ENCODE measurements around the gene SAFB2.

The SAFB2 gene

DNA sequence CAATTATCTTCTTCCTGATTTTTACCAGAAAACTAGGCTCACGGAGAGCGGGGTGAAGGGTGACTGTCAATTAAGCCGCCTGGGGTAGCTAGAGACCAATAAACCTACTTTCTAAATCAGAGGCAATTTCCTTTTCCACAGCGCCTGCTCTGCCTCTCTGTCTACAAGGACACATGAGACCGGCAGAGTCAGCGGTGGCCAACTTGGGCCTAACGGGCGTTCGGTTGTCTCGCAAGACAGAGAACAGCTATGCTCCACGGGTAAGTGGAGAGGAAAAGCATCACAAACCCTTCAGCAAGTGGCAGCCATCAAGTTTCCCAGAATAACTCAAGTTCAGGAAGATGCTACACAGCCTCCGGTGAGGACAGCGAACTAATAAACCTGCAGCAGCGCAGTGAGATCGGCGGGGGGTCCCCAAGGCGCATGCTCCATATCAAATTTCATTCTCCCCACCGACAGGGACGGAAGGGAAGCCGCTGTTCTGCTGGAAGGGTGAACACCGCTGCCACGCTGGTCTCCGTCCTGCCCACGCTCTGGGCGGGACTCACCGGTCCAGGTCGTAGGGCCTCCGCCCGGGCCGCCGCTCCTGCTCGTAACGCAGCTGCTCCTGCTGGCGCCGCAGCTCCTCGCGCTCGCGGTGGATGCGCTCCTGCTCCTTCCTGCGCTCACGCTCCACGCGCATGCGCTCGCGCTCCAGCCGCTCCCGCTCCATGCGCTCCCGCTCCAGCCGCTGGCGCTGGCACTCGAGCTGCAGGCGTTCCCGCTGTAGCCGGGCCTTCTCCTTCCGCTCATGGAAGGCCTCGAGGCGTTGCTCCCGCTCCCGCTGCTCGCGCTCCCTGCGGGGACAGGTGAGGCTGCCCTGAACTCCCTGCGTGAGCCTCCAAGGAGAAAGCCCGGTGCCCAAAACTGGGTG is 29.0 kb downstream of the SAFB2 start:
- H3K9me3 ChIP-seq (ENCODE audit: control insufficient read depth, insufficient read depth, low read length): no peaks in the 10 kb centered on the region
- H3K27me3 ChIP-seq (ENCODE audit: control insufficient read depth, low read length): no peaks in the 10 kb centered on the region
- H3K4me3 ChIP-seq (ENCODE audit: low read length): no peak overlapping the region
- peaks cover 97% of the 10 kb centered on the region for H3K36me3 ChIP-seq (ENCODE audit: control insufficient read depth, low read length)
- H3K4me1 ChIP-seq (ENCODE audit: control insufficient read depth, low read length): no peaks in the 10 kb centered on the region
- no peak overlapping the region for H3K27ac ChIP-seq (ENCODE audit: low read depth, low read length)
- H3K79me2 ChIP-seq (ENCODE audit: control insufficient read depth, low read length): no peaks in the 10 kb centered on the region; the same call in 1 of the 2 replicates
- TF ChIP-seq EZH2phosphoT487 (IDR thresholded peaks at IDR 0.05; ENCODE audit: borderline replicate concordance, low read length): no peak
- TF ChIP-seq, protein P1, sequence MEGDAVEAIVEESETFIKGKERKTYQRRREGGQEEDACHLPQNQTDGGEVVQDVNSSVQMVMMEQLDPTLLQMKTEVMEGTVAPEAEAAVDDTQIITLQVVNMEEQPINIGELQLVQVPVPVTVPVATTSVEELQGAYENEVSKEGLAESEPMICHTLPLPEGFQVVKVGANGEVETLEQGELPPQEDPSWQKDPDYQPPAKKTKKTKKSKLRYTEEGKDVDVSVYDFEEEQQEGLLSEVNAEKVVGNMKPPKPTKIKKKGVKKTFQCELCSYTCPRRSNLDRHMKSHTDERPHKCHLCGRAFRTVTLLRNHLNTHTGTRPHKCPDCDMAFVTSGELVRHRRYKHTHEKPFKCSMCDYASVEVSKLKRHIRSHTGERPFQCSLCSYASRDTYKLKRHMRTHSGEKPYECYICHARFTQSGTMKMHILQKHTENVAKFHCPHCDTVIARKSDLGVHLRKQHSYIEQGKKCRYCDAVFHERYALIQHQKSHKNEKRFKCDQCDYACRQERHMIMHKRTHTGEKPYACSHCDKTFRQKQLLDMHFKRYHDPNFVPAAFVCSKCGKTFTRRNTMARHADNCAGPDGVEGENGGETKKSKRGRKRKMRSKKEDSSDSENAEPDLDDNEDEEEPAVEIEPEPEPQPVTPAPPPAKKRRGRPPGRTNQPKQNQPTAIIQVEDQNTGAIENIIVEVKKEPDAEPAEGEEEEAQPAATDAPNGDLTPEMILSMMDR (IDR thresholded peaks at IDR 0.05; ENCODE audit: low read depth, low read length, poor library complexity, severe bottlenecking): no peak
- no peaks in the 10 kb centered on the region; the same call in 1 of the 2 replicates for H4K20me1 ChIP-seq (ENCODE audit: control insufficient read depth, insufficient read depth, low read depth, low read length)
- H3K9me2 ChIP-seq (replicated peaks; ENCODE audit: control insufficient read depth, low read length): no peaks in the 10 kb centered on the region
- H3F3A ChIP-seq (ENCODE audit: control insufficient read depth, insufficient read depth): no peaks in the 10 kb centered on the region
- H3K4me2 ChIP-seq (ENCODE audit: low read length): no peak overlapping the region

DNA sequence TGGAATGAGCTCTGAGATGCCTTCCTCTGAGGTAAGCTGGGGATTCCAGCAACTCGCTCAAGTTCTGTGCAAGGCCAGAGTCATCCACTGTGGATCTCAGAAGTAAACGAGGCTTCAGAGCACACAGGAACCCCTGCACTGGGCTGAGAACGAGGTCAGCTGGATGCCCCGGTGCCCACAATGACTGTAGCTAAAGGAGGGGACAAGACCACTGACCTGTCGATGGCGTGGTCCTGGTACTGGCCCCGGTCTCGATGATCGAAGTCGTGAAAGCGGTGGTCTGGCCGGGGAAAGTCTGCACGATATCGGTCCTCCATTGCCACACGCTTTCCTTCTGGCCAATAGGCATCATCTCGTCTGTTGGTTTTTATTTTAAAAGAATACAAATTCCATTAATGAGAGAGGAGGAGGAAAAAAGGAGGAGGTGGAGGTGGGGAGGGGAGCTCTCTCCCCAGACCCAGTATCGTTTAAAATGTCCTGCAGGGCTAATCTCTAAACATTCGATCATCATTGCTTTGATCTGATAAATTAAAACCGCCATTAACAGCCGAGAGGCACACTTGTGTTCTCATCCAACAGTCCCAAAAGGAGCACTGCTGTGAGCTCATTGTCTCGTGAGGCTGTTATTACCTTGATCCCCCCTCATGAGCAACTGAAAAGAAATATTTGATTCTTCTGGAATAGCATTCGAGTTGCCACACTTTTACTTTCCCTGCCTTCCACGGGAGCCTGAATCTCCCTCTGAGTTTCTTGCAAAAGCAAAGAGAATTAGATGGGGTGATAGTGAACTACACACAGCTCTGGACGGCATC is 29.8 kb downstream of the SAFB2 start:
- H3K36me3 ChIP-seq (ENCODE audit: control insufficient read depth, low read length): peaks cover 97% of the 10 kb centered on the region
- H3K4me1 ChIP-seq (ENCODE audit: control insufficient read depth, low read length): no peaks in the 10 kb centered on the region
- H3K9me3 ChIP-seq (ENCODE audit: control insufficient read depth, insufficient read depth, low read length): no peaks in the 10 kb centered on the region
- no peak overlapping the region for H3K4me3 ChIP-seq (ENCODE audit: low read length)
- H3K27ac ChIP-seq (ENCODE audit: low read depth, low read length): no peak overlapping the region
- no peaks in the 10 kb centered on the region for H3F3A ChIP-seq (ENCODE audit: control insufficient read depth, insufficient read depth)
- H3K9me2 ChIP-seq (replicated peaks; ENCODE audit: control insufficient read depth, low read length): no peaks in the 10 kb centered on the region
- TF ChIP-seq EZH2phosphoT487 (IDR thresholded peaks at IDR 0.05; ENCODE audit: borderline replicate concordance, low read length): no peak
- TF ChIP-seq, protein P1 (IDR thresholded peaks at IDR 0.05; ENCODE audit: low read depth, low read length, poor library complexity, severe bottlenecking): no peak
- no peaks in the 10 kb centered on the region for H3K27me3 ChIP-seq (ENCODE audit: control insufficient read depth, low read length)
- no peaks in the 10 kb centered on the region for H4K20me1 ChIP-seq (ENCODE audit: control insufficient read depth, insufficient read depth, low read depth, low read length)
- no peak overlapping the region for H3K4me2 ChIP-seq (ENCODE audit: low read length)
- H3K79me2 ChIP-seq (ENCODE audit: control insufficient read depth, low read length): no peaks in the 10 kb centered on the region; the same call in 1 of the 2 replicates

DNA sequence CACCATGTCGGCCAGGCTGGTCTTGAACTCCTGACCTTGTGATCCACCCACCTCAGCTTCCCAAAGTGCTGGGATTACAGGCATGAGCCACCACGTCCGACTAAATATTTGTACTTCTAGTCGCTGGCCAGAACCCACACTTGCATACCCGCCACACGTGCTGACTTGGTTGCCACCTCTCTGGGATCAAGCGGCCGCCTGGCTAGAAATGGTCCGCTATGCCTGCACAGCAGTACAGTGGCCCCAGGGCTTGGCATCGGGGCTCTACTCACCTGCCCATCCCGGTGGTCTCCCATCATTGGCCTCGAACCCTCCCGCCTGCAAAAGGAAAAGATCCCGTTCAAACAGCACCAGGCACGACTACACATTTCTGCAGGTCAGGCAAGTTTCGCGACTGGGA is 31.1 kb downstream of the SAFB2 start:
- no peaks in the 10 kb centered on the region for H3F3A ChIP-seq (ENCODE audit: control insufficient read depth, insufficient read depth)
- peaks cover 94% of the 10 kb centered on the region for H3K36me3 ChIP-seq (ENCODE audit: control insufficient read depth, low read length)
- H3K9me2 ChIP-seq (replicated peaks; ENCODE audit: control insufficient read depth, low read length): no peaks in the 10 kb centered on the region
- no peak overlapping the region for H3K4me3 ChIP-seq (ENCODE audit: low read length)
- no peak overlapping the region for H3K27ac ChIP-seq (ENCODE audit: low read depth, low read length)
- no peak overlapping the region for H3K4me2 ChIP-seq (ENCODE audit: low read length)
- no peaks in the 10 kb centered on the region for H3K27me3 ChIP-seq (ENCODE audit: control insufficient read depth, low read length)
- H3K4me1 ChIP-seq (ENCODE audit: control insufficient read depth, low read length): no peaks in the 10 kb centered on the region
- no peaks in the 10 kb centered on the region for H4K20me1 ChIP-seq (ENCODE audit: control insufficient read depth, insufficient read depth, low read depth, low read length)
- TF ChIP-seq EZH2phosphoT487 (IDR thresholded peaks at IDR 0.05; ENCODE audit: borderline replicate concordance, low read length): no peak
- TF ChIP-seq, protein P1 (IDR thresholded peaks at IDR 0.05; ENCODE audit: low read depth, low read length, poor library complexity, severe bottlenecking): no peak
- no peaks in the 10 kb centered on the region for H3K9me3 ChIP-seq (ENCODE audit: control insufficient read depth, insufficient read depth, low read length)
- no peaks in the 10 kb centered on the region; the same call in 1 of the 2 replicates for H3K79me2 ChIP-seq (ENCODE audit: control insufficient read depth, low read length)
